ENCODE measurements around the gene DENND6A. TPM values are rescaled to one million over a fixed set of nuclear protein-coding genes. Genes with fewer than 3 reads are reported as not detected.

DENND6A gene
- total RNA-seq (10 to 100 TPM; 46.0 to 51.0 TPM), polyA plus RNA-seq (10 to 100 TPM; 24.2 to 37.0 (median 31.0) TPM), total RNA-seq (22.6 to 88.1 (median 79.0) reads per million in 6 experiments)

GRCh38 chr3:57692396-57693147 is at the start of gene DENND6A:
DENND6A (minus strand) TSS chr3:57693077; CDS start chr3:57693018, 59 bp downstream.
- peak; percentile 78 to 82 for ATAC-seq
- Mint-ChIP-seq H3K9me3 (no peaks in the 10 kb centered on the region), H3K4me3 (peak within 1 kb of the TSS; percentile 85 to 94 (median 89)), H3K36me3 (peaks cover 0 to 18% (median 0%) of the 10 kb centered on the region in 3 donors), H3K27ac (peak within 1 kb of the TSS; percentile 84 to 97 (median 92)), H3K4me1 (peaks cover 15 to 48% (median 34%) of the 10 kb centered on the region in 4 donors), H3K27me3 (no peaks in the 10 kb centered on the region)
- POLR2A ChIA-PET, result interaction anchor here (0.6 to 2.3 kb wide), 14 partner anchors 11 to 614 kb away, joined by 3 to 28 read pairs (median 6); partner anchors contain the start of genes ARF4, HTD2, PDE12 and RPP14
- DNase-seq, result peak; percentile 91 to 99 (median 96)

GRCh38 chr3:57740027-57740426 is 47.1 kb upstream of the DENND6A start:
- DNase-seq, result no peak
- Mint-ChIP-seq H3K4me3 (no peak overlapping the region), H3K27ac (no peak overlapping the region), H3K9me3 (no peaks in the 10 kb centered on the region), H3K27me3 (no peaks in the 10 kb centered on the region), H3K36me3 (no peaks in the 10 kb centered on the region), H3K4me1 (no peaks in the 10 kb centered on the region)
- no peak for ATAC-seq
- POLR2A ChIA-PET, result no interaction called here

GRCh38 chr3:57738391-57738790 is 45.5 kb upstream of the DENND6A start:
- Mint-ChIP-seq H3K27me3 (no peaks in the 10 kb centered on the region), H3K36me3 (no peaks in the 10 kb centered on the region), H3K9me3 (no peaks in the 10 kb centered on the region), H3K27ac (no peak overlapping the region), H3K4me3 (no peak overlapping the region), H3K4me1 (no peaks in the 10 kb centered on the region)
- no peak for ATAC-seq
- DNase-seq, result no peak
- POLR2A ChIA-PET, result no interaction called here

- ATAC-seq, result no peak
- DNase-seq, result no peak
- Mint-ChIP-seq H3K4me1 (no peaks in the 10 kb centered on the region), H3K36me3 (no peaks in the 10 kb centered on the region), H3K27ac (no peak overlapping the region), H3K4me3 (no peak overlapping the region), H3K9me3 (no peaks in the 10 kb centered on the region), H3K27me3 (no peaks in the 10 kb centered on the region)
- POLR2A ChIA-PET, result no interaction called here
These were observed 45.0 kb upstream of the DENND6A start for GRCh38 chr3:57737840-57738239.

DNA sequence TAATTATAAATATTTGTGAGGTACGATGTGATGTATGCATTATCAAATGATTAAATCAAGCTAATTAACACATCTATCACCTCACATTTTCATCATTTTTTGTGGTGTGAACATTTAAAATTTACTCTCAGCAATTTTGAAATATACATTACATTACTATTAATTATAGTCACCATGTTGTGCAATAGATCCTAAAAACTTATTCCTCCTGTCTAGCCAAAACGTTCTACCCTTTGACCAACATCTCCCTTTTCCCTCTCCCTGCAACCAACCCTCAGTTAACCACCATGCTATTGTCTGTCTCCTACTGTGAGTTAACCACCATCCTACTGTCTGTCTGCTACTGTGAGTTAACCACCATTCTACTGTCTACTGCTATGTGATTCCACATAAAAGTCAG is 42.5 kb upstream of the DENND6A start:
- Mint-ChIP-seq H3K4me3 (no peak overlapping the region), H3K36me3 (no peaks in the 10 kb centered on the region), H3K4me1 (no peaks in the 10 kb centered on the region), H3K27me3 (no peaks in the 10 kb centered on the region), H3K27ac (no peak overlapping the region), H3K9me3 (no peaks in the 10 kb centered on the region)
- POLR2A ChIA-PET, result no interaction called here
- ATAC-seq (no peak), DNase-seq (no peak)

DNA sequence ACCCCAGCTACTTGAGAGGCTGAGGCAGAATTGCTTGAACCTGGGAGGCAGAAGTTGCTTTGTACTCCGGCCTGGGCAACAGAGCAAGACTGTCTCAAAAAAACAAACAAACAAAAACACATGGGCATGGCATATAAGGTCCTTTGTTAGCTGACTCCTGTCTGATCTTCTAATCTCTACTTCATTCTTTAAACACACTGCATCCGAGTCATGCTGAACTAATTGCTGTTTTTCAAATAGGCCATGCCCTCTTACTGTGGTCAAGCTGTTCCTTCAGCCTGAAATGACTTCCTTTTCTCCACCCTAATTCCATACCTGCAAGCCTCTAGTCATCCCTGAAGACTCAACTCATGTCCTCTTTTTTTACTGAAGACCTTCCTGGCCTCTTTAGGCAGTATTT is 40.9 kb upstream of the DENND6A start:
- no peak for DNase-seq
- POLR2A ChIA-PET, result no interaction called here
- no peaks in the 10 kb centered on the region for H3K9me3 Mint-ChIP-seq
- H3K27ac Mint-ChIP-seq, result no peak overlapping the region
- no peaks in the 10 kb centered on the region for H3K36me3 Mint-ChIP-seq
- no peak overlapping the region for H3K4me3 Mint-ChIP-seq
- ATAC-seq, result no peak
- no peaks in the 10 kb centered on the region for H3K27me3 Mint-ChIP-seq
- no peaks in the 10 kb centered on the region for H3K4me1 Mint-ChIP-seq

DNA sequence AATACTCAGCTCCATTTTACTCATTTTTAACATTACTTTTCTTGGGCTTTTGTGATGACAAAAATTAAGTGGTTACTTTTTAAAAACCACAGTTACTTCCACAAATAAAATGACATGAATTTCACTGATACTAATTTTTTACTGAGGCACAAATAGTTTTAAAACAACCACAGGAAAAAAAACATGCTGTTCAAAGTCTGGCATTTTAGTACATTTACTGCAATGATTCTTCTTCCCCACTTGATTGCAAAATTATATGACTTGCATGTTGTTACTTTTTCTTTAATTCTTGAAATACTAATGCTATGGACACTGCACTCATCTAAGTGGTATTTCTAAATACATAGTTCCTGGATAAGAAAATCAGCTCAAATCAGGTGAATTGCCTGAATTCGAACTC is 38.4 kb upstream of the DENND6A start:
- DNase-seq (no peak), ATAC-seq (no peak)
- Mint-ChIP-seq H3K27ac (no peak overlapping the region), H3K4me1 (no peaks in the 10 kb centered on the region), H3K4me3 (no peak overlapping the region), H3K27me3 (no peaks in the 10 kb centered on the region), H3K36me3 (no peaks in the 10 kb centered on the region), H3K9me3 (peaks cover 0 to 2% (median 0%) of the 10 kb centered on the region in 9 donors)
- POLR2A ChIA-PET, result no interaction called here

- no peak for DNase-seq
- H3K27me3 Mint-ChIP-seq, result no peaks in the 10 kb centered on the region
- no peak overlapping the region for H3K4me3 Mint-ChIP-seq
- no peaks in the 10 kb centered on the region for H3K4me1 Mint-ChIP-seq
- H3K36me3 Mint-ChIP-seq, result no peaks in the 10 kb centered on the region
- H3K9me3 Mint-ChIP-seq, result peaks cover 0 to 2% (median 0%) of the 10 kb centered on the region in 9 donors
- ATAC-seq, result no peak
- H3K27ac Mint-ChIP-seq, result no peak overlapping the region
- POLR2A ChIA-PET, result no interaction called here
These were observed 37.8 kb upstream of the DENND6A start for GRCh38 chr3:57730682-57731081.

DNA sequence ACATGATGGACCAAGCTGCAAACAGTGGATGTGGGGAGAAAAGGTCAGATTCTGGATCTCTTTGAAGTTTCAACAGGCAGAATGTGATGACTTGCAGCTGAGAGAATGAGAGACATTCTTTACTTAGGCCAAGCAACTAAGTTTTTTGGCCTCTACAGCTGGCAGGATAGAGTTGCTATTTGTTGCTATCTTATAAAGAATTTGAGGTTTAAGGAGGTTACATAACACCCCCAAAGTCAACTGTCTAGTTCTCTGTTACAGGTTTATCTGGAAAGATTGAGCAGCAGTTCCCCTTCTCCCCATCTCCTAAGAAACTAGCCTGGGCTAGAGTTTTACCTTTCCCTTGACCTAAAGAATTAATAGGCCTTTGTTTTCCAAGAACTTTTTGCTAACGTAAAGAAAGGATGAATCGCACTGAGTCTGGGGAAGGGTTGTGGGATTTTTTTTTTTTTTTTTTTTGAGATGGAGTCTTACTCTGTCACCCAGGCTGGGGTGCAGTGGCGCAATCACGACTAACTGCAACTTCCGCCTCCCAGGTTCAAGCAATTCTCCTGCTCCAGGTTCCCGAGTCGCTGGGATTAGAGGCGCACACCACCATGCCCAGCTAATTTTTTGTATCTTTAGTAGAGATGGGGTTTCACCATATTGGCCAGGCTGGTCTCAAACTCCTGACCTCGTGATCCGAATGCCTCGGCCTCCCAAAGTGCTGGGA is 36.6 kb upstream of the DENND6A start:
- Mint-ChIP-seq H3K4me1 (no peaks in the 10 kb centered on the region), H3K27ac (peak overlapping the region in 2 of 10 donors; percentile 9 to 38), H3K9me3 (peaks cover 0 to 2% (median 0%) of the 10 kb centered on the region in 9 donors), H3K36me3 (no peaks in the 10 kb centered on the region), H3K4me3 (no peak overlapping the region), H3K27me3 (no peaks in the 10 kb centered on the region)
- DNase-seq (no peak), ATAC-seq (no peak)
- POLR2A ChIA-PET, result interaction anchor here (0.7 kb wide), 1 partner anchor 327 kb away, joined by 3 read pairs; no protein-coding TSS in a partner anchor

DNA sequence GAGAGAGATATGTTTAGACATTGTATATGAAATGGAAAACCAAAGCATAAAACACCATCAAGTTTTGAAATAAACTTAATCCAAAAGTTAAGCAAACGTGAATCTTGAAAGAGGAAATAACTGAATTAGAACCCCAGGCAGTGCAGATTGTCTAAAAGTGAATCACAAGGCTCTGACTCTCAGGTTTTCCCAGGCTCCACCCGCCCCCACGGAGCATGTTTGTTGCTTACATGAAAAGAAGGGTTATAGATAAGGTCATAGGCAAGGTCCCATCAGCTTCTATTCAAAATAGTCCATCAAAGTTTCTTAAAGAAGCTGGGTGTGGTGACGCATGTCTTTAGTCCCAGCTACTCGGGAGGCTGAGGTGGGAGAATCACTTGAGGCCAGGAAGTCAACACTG is 34.2 kb upstream of the DENND6A start:
- Mint-ChIP-seq H3K27me3 (peaks cover 0 to 2% (median 0%) of the 10 kb centered on the region in 5 donors), H3K4me3 (no peak overlapping the region), H3K27ac (peak overlapping the region in 1 of 10 donors; percentile 37), H3K9me3 (peaks cover 0 to 2% (median 0%) of the 10 kb centered on the region in 9 donors), H3K36me3 (no peaks in the 10 kb centered on the region), H3K4me1 (no peaks in the 10 kb centered on the region)
- POLR2A ChIA-PET, result no interaction called here
- no peak for DNase-seq
- no peak for ATAC-seq

DNA sequence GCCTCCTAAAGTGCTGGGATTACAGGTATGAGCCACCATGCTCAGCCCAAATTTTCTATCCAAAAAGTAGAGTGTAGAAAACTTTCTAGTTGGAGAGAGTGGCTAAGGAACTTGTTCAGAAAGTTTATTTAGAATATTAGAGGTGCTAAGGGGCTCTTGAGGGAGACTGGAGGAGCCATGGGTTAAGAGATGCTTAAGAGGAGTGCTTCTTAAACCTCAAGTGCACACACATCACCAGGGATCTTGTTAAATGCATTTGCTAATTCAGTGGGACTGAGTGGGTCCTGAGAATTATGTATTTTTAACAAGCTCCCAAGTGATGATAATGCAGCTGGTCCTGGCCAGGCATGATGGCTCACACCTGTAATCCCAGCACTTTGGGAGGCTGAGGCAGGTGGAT is 33.5 kb upstream of the DENND6A start:
- ATAC-seq (no peak), DNase-seq (no peak)
- POLR2A ChIA-PET, result no interaction called here
- H3K36me3 Mint-ChIP-seq, result no peaks in the 10 kb centered on the region
- H3K27me3 Mint-ChIP-seq, result peaks cover 0 to 2% (median 0%) of the 10 kb centered on the region in 5 donors
- H3K4me3 Mint-ChIP-seq, result no peak overlapping the region
- no peaks in the 10 kb centered on the region for H3K4me1 Mint-ChIP-seq
- H3K9me3 Mint-ChIP-seq, result peaks cover 0 to 2% (median 0%) of the 10 kb centered on the region in 9 donors
- no peak overlapping the region for H3K27ac Mint-ChIP-seq

- Mint-ChIP-seq H3K36me3 (no peaks in the 10 kb centered on the region), H3K4me3 (no peak overlapping the region), H3K27ac (no peak overlapping the region), H3K27me3 (no peaks in the 10 kb centered on the region), H3K9me3 (no peaks in the 10 kb centered on the region), H3K4me1 (no peaks in the 10 kb centered on the region)
- POLR2A ChIA-PET, result no interaction called here
- DNase-seq, result no peak
- ATAC-seq, result no peak
These were observed 25.2 kb upstream of the DENND6A start for GRCh38 chr3:57718118-57718517.

DNA sequence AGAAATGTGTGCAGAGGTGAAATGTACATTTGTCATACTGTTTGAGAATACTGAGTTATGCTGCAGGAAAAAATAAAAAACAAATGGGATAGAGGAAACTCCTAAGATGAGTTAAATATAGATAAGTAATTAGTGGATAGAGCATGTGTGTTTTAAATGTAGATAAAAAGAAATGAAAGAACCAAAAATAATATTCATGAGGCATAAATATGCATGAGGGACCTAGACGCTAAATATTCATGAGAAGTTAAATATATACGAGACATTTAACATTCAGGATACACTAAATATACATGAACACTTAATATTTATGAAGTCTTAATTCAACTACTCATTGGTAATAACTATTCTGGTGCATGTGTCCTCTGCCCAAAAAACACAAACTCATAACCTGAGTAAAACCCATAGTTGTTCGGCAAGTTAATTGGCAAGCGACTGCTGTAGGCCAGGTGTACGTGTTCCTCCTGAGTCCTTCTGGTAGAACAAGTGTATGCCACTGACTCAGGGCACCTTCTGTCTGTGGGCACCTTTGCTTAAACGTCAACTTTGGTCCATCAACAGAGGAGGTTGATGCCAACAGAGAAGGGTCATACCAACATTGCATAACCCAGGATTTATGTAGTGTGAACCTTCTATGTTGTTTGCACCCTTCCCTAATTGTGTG is 24.5 kb upstream of the DENND6A start:
- H3K36me3 Mint-ChIP-seq, result no peaks in the 10 kb centered on the region
- no peak overlapping the region for H3K4me3 Mint-ChIP-seq
- H3K9me3 Mint-ChIP-seq, result no peaks in the 10 kb centered on the region
- ATAC-seq (no peak), DNase-seq (no peak)
- no peaks in the 10 kb centered on the region for H3K4me1 Mint-ChIP-seq
- H3K27ac Mint-ChIP-seq, result peak overlapping the region in 1 of 10 donors; percentile 67
- no peaks in the 10 kb centered on the region for H3K27me3 Mint-ChIP-seq
- POLR2A ChIA-PET, result no interaction called here

All from naive thymus-derived CD8-positive, alpha-beta T cell (primary cell).